Left ventricle myocardium superior (tissue), 1 donor: ENCODE measurements around the gene USP17L28. TPM values are rescaled to one million over a fixed set of nuclear protein-coding genes. Genes with fewer than 3 reads are reported as not detected.
"Not testable (repeated sequence)": the region's sequence is repeated elsewhere in the genome, so short reads cannot be mapped to it uniquely, and the experiment has no call there.

Experiments used
- ATAC-seq: fragments of 200-7000 bp; cut with Tn5 transposase; one replicate; pipeline ENCODE4 v1.9.1; 2020; ENCODE audit warnings: mild to moderate bottlenecking, moderate library complexity
- DNase-seq: peaks from one replicate; pipeline ENCODE4 v3.0.0-alpha.2; 2020
- intact Hi-C: fragments of 100-400 bp; cut with micrococcal nuclease; formaldehyde crosslinking; loops from one replicate; pipeline ENCODE4 v1.11.0; 2022
- long read RNA-seq: library from polyadenylated mRNA; unstranded; transcript quantifications from one replicate; pipeline ENCODE4 v2.0.0, GENCODE V29; 2021
- total RNA-seq: library from RNA; stranded (reverse); fragmentation: NEBNext Ultra II Directional; extraction: Animal tissue kit (Norgen Biotek cat#: 25700); gene quantifications from one replicate; pipeline ENCODE4 v1.2.1, GENCODE V29; 2021
- donor health status: DM: no; HTN: yes; CAD: no; lungs with severe emphysema.

The USP17L28 gene, protein sequence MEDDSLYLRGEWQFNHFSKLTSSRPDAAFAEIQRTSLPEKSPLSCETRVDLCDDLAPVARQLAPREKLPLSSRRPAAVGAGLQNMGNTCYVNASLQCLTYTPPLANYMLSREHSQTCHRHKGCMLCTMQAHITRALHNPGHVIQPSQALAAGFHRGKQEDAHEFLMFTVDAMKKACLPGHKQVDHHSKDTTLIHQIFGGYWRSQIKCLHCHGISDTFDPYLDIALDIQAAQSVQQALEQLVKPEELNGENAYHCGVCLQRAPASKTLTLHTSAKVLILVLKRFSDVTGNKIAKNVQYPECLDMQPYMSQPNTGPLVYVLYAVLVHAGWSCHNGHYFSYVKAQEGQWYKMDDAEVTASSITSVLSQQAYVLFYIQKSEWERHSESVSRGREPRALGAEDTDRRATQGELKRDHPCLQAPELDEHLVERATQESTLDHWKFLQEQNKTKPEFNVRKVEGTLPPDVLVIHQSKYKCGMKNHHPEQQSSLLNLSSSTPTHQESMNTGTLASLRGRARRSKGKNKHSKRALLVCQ
- not detected for total RNA-seq
- long read RNA-seq: 0 reads

DNA sequence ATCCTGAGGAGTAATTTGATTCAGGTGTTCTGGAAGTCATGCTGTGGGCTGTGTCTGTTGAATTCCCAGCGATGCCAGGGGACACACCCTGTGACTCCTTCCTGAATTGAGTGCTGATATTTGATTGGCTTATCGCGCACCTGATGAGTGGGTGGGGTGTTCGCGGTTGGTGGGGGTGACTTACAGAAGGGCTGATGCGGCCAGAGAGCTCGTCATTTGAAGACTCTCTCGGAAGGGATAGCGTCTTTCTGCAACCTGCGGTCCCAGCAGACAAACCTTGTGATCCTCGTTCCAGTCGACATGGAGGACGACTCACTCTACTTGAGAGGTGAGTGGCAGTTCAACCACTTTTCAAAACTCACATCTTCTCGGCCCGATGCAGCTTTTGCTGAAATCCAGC lies at the start of gene USP17L28:
TSS of gene USP17L28 (plus strand) at position 301 of the 400 bp plus-strand sequence. CDS start at position 301, 0 bp downstream.
- intact Hi-C loops: not testable (repeated sequence)

DNA sequence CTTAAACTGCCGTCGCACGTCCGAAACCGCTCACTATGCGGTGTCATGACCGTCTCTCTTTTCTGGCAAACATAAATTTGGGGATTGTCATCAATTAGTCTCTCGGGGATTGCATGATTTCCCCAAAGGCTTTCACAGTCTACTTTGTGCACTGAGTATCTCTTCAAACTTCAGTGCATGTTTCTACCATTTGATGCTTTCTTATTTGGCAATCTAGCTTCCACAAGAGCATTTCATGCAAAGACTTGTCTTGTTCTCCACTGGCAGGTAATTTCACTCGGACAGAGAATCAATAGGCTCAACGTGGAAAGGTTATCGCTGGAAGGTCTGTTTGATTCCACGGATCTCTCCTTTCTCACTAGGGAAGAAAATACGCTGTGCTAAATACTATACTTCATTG lies 24.5 kb upstream of the USP17L28 start:
- DNase-seq, ATAC-seq, intact Hi-C loops: not testable (repeated sequence)

More for the DNA sequence above, at the start of gene USP17L28:
- not testable (repeated sequence) for DNase-seq, ATAC-seq

DNA sequence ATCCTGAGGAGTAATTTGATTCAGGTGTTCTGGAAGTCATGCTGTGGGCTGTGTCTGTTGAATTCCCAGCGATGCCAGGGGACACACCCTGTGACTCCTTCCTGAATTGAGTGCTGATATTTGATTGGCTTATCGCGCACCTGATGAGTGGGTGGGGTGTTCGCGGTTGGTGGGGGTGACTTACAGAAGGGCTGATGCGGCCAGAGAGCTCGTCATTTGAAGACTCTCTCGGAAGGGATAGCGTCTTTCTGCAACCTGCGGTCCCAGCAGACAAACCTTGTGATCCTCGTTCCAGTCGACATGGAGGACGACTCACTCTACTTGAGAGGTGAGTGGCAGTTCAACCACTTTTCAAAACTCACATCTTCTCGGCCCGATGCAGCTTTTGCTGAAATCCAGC lies 23.8 kb upstream of the USP17L28 start, which contains the start of gene USP17L24:
TSS of gene USP17L24 (plus strand) at position 301 of the 400 bp plus-strand sequence. CDS start at position 301, 0 bp downstream.
- intact Hi-C loops, DNase-seq, ATAC-seq: not testable (repeated sequence)

DNA sequence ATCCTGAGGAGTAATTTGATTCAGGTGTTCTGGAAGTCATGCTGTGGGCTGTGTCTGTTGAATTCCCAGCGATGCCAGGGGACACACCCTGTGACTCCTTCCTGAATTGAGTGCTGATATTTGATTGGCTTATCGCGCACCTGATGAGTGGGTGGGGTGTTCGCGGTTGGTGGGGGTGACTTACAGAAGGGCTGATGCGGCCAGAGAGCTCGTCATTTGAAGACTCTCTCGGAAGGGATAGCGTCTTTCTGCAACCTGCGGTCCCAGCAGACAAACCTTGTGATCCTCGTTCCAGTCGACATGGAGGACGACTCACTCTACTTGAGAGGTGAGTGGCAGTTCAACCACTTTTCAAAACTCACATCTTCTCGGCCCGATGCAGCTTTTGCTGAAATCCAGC lies 19.1 kb upstream of the USP17L28 start, which contains the start of gene USP17L25:
TSS of gene USP17L25 (plus strand) at position 301 of the 400 bp plus-strand sequence. CDS start at position 301, 0 bp downstream.
- DNase-seq, intact Hi-C loops, ATAC-seq: not testable (repeated sequence)

DNA sequence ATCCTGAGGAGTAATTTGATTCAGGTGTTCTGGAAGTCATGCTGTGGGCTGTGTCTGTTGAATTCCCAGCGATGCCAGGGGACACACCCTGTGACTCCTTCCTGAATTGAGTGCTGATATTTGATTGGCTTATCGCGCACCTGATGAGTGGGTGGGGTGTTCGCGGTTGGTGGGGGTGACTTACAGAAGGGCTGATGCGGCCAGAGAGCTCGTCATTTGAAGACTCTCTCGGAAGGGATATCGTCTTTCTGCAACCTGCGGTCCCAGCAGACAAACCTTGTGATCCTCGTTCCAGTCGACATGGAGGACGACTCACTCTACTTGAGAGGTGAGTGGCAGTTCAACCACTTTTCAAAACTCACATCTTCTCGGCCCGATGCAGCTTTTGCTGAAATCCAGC lies 14.3 kb upstream of the USP17L28 start, which contains the start of gene USP17L26:
TSS of gene USP17L26 (plus strand) at position 301 of the 400 bp plus-strand sequence. CDS start at position 301, 0 bp downstream.
- ATAC-seq, DNase-seq, intact Hi-C loops: not testable (repeated sequence)

DNA sequence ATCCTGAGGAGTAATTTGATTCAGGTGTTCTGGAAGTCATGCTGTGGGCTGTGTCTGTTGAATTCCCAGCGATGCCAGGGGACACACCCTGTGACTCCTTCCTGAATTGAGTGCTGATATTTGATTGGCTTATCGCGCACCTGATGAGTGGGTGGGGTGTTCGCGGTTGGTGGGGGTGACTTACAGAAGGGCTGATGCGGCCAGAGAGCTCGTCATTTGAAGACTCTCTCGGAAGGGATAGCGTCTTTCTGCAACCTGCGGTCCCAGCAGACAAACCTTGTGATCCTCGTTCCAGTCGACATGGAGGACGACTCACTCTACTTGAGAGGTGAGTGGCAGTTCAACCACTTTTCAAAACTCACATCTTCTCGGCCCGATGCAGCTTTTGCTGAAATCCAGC lies 9.6 kb upstream of the USP17L28 start, which contains the start of gene USP17L5:
TSS of gene USP17L5 (plus strand) at position 301 of the 400 bp plus-strand sequence. CDS start at position 301, 0 bp downstream.
- DNase-seq, intact Hi-C loops, ATAC-seq: not testable (repeated sequence)

DNA sequence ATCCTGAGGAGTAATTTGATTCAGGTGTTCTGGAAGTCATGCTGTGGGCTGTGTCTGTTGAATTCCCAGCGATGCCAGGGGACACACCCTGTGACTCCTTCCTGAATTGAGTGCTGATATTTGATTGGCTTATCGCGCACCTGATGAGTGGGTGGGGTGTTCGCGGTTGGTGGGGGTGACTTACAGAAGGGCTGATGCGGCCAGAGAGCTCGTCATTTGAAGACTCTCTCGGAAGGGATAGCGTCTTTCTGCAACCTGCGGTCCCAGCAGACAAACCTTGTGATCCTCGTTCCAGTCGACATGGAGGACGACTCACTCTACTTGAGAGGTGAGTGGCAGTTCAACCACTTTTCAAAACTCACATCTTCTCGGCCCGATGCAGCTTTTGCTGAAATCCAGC lies 4.8 kb upstream of the USP17L28 start, which contains the start of gene USP17L27:
TSS of gene USP17L27 (plus strand) at position 301 of the 400 bp plus-strand sequence. CDS start at position 301, 0 bp downstream.
- ATAC-seq, intact Hi-C loops, DNase-seq: not testable (repeated sequence)

DNA sequence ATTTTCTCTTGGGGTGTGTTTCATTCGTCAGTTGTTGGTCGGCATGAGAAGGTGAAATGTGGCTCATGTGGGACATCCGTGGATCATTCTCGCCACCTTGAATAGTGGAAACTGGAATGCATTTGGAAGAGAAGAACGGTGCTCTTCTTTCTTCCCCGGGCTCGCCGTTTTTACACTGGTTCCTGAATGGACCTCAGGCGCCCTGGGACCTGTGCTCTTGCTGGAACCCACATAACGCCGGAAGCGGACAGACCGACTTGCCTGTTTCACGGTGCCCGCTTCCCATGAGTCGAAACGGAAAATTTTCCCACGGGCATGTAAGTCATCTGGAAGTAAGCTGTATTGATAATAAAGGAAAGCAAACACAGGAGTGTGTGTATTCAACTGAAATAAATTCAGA lies 2.2 kb downstream of the USP17L28 start:
- intact Hi-C loops, DNase-seq, ATAC-seq: not testable (repeated sequence)

DNA sequence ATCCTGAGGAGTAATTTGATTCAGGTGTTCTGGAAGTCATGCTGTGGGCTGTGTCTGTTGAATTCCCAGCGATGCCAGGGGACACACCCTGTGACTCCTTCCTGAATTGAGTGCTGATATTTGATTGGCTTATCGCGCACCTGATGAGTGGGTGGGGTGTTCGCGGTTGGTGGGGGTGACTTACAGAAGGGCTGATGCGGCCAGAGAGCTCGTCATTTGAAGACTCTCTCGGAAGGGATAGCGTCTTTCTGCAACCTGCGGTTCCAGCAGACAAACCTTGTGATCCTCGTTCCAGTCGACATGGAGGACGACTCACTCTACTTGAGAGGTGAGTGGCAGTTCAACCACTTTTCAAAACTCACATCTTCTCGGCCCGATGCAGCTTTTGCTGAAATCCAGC lies 4.6 kb downstream of the USP17L28 start, which contains the start of gene USP17L29:
TSS of gene USP17L29 (plus strand) at position 301 of the 400 bp plus-strand sequence. CDS start at position 301, 0 bp downstream.
- ATAC-seq, DNase-seq, intact Hi-C loops: not testable (repeated sequence)

DNA sequence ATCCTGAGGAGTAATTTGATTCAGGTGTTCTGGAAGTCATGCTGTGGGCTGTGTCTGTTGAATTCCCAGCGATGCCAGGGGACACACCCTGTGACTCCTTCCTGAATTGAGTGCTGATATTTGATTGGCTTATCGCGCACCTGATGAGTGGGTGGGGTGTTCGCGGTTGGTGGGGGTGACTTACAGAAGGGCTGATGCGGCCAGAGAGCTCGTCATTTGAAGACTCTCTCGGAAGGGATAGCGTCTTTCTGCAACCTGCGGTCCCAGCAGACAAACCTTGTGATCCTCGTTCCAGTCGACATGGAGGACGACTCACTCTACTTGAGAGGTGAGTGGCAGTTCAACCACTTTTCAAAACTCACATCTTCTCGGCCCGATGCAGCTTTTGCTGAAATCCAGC lies 14.1 kb downstream of the USP17L28 start, which contains the start of gene USP17L30:
TSS of gene USP17L30 (plus strand) at position 301 of the 400 bp plus-strand sequence. CDS start at position 301, 0 bp downstream.
- DNase-seq, intact Hi-C loops, ATAC-seq: not testable (repeated sequence)

DNA sequence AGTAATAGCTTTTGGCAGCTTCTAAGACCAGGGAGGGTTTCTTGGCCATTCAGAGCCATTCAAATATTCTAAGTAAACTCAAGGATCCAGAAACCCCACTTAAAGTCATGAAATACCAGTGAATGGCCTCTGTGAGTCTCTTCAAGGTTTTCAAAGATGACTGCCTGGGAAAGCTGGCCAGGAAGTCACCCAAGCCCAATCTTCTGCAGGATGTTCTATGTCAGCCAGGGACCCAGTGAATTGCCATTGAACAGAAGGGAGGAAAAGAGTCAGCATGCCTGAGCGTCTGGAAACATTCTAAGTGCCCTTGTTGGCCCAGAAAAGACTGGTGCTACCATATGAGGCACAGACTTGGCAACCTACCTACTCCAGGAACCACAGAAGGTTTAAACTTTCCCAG lies 31.2 kb downstream of the USP17L28 start:
- ATAC-seq, DNase-seq, intact Hi-C loops: not testable (repeated sequence)

DNA sequence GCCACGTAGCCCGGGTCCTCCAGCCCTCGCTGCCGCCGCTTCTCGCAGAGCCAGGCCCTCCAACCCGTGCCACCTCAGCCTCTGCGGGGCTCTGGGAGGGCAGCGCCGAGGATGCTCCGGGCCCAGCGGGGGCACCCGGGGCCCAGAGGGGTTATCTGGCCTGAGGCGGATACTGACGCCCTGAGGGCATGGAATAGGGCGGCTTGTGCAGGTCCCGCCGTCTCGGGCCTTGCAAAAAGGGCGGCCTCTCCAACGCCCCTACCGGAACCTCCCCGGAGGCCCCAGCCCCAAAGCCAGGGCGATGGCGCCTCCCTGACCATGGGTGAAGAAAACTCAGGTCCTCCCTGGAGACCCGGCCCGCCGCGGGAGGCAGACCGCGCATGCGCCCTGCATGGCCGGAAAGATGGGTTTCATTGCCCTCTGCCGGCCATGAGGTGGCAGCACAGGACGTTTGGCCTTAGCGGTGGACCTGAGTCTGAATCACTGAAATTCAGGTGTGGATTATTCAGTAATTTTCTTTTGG lies 32.4 kb downstream of the USP17L28 start:
- intact Hi-C loops, ATAC-seq: not testable (repeated sequence)
- DNase-seq: peak; percentile 66

DNA sequence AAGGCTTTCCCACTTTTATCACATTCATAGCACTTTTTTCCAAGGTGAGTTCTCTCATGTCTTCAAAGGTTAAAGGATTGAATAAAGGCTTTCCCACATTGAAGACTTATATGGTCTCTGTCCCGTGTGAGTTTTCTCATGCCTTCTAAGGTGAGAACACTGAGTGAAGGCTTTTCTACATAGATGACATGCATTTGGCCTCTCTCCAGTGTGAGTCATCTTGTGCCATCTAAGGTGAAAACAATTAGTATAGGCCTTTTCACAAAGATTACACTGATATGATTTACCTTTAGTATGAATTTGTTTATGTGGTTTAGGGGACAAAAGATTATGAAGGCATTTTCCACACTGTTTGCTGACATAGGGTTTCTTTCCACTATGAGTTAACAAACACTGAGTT lies 35.4 kb downstream of the USP17L28 start:
- ATAC-seq (no peak), DNase-seq (no peak)
- intact Hi-C loops: no loop called here

DNA sequence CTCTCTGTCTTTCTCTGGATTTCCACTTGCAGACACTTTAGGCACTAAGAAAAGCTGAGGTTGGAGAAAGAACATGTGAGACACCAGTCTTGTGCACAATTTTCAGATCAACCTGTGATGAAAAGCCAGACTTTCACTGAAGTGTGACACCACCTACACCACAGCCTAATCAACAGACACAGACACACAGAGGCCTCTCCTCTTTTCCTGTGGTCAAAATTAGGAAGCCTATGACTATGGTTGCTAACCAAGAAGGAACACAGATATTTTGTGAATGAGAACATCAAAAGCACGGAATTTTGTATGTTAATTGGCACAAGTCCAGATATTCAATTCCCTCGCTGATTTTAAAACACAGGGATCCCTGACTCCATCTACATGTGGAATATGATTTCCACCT lies 40.3 kb downstream of the USP17L28 start:
- DNase-seq, ATAC-seq, intact Hi-C loops: not testable (repeated sequence)

Other genes with a start within 250 kb of the USP17L28 start
- gene FAM90A26, start 178.5 kb upstream of the USP17L28 start, total RNA-seq: not detected
- not detected for gene USP17L10, start 138.2 kb upstream of the USP17L28 start, total RNA-seq
- gene USP17L11, start 133.5 kb upstream of the USP17L28 start, total RNA-seq: not detected
- not detected for gene USP17L12, start 128.7 kb upstream of the USP17L28 start, total RNA-seq
- gene USP17L13, start 124.0 kb upstream of the USP17L28 start, total RNA-seq: not detected
- not detected for gene USP17L15, start 114.5 kb upstream of the USP17L28 start, total RNA-seq
- gene USP17L17, start 105.0 kb upstream of the USP17L28 start, total RNA-seq: not detected
- not detected for gene USP17L18, start 100.3 kb upstream of the USP17L28 start, total RNA-seq
- not detected for gene USP17L19, start 95.5 kb upstream of the USP17L28 start, total RNA-seq
- gene USP17L20, start 90.8 kb upstream of the USP17L28 start, total RNA-seq: not detected
- gene USP17L21, start 86.0 kb upstream of the USP17L28 start, total RNA-seq: not detected
- not detected for gene USP17L22, start 81.3 kb upstream of the USP17L28 start, total RNA-seq
- not detected for gene USP17L24, start 23.7 kb upstream of the USP17L28 start, total RNA-seq
- not detected for gene USP17L25, start 19.0 kb upstream of the USP17L28 start, total RNA-seq
- not detected for gene USP17L26, start 14.2 kb upstream of the USP17L28 start, total RNA-seq
- not detected for gene USP17L5, start 9.5 kb upstream of the USP17L28 start, total RNA-seq
- gene USP17L27, start 4.7 kb upstream of the USP17L28 start, total RNA-seq: not detected
- not detected for gene USP17L29, start 4.7 kb downstream of the USP17L28 start, total RNA-seq
- not detected for gene USP17L30, start 14.2 kb downstream of the USP17L28 start, total RNA-seq
- gene DEFB131A, start 95.5 kb downstream of the USP17L28 start, total RNA-seq: not detected